Neuronal stem cell (in vitro differentiated cells): Measurements from ENCODE around the gene MTHFD1L.

Experiments used
- DNase-seq: peaks from one replicate; pipeline ENCODE4 v3.0.0-alpha.2; 2013; ENCODE audit warnings: low spot score
- H2AFZ ChIP-seq: one replicate; pipeline ENCODE4 v1.6.1; 2013; ENCODE audit warnings: mild to moderate bottlenecking, low read length, inconsistent platforms
- H2AK5ac ChIP-seq: 2 replicates; pipeline ENCODE4 v1.6.1; 2013; ENCODE audit warnings: low read depth, mild to moderate bottlenecking, inconsistent platforms, low read length, moderate library complexity, mixed read lengths
- H2BK120ac ChIP-seq: 2 replicates; pipeline ENCODE4 v1.6.1; 2013; ENCODE audit warnings: low read depth, mild to moderate bottlenecking, inconsistent platforms, low read length, moderate library complexity, mixed read lengths
- H2BK12ac ChIP-seq: one replicate; pipeline ENCODE4 v1.6.1; 2013; ENCODE audit warnings: low read length, inconsistent platforms
- H2BK15ac ChIP-seq: 2 replicates; pipeline ENCODE4 v1.6.1; 2013; ENCODE audit warnings: mild to moderate bottlenecking, low read length, inconsistent platforms, mixed read lengths
- H2BK5ac ChIP-seq: one replicate; pipeline ENCODE4 v1.6.1; 2013; ENCODE audit warnings: inconsistent platforms, mild to moderate bottlenecking, low read length, moderate library complexity
- H3K14ac ChIP-seq: one replicate; pipeline ENCODE4 v1.6.1; 2013; ENCODE audit warnings: low read length, inconsistent platforms
- H3K18ac ChIP-seq: 2 replicates; pipeline ENCODE4 v1.6.1; 2013; ENCODE audit warnings: low read length, inconsistent platforms
- H3K23ac ChIP-seq: 2 replicates; pipeline ENCODE4 v1.6.1; 2013; ENCODE audit warnings: low read depth, mild to moderate bottlenecking, mixed read lengths, low read length, inconsistent platforms; ENCODE audit not compliant: poor library complexity
- H3K27ac ChIP-seq: replicated peaks from 3 replicates; pipeline ENCODE4 v1.5.1; 2013; ENCODE audit warnings: low read length, inconsistent platforms
- H3K27me3 ChIP-seq, 3 experiments: 2 replicates each; pipeline ENCODE4 v1.6.1; 2013; ENCODE audit warnings: low read length in 3 of 3, mild to moderate bottlenecking in 2 of 3, inconsistent platforms in 1 of 3, low read depth in 1 of 3, mixed read lengths in 1 of 3, moderate library complexity in 1 of 3; ENCODE audit not compliant: control insufficient read depth in 3 of 3, insufficient read depth in 3 of 3
- H3K36me3 ChIP-seq, 2 donors: replicated peaks in 1 of 2; 2 replicates each; pipeline ENCODE4 v1.6.1; 2013; ENCODE audit warnings: low read length in 2 of 2; ENCODE audit not compliant: control insufficient read depth in 2 of 2, insufficient read depth in 2 of 2
- H3K4ac ChIP-seq: 2 replicates; pipeline ENCODE4 v1.6.1; 2013; ENCODE audit warnings: inconsistent platforms, mild to moderate bottlenecking, low read length, moderate library complexity
- H3K4me1 ChIP-seq, 2 donors: 1 replicate in 1 of 2; 2 replicates in 1 of 2; pipeline ENCODE4 v1.6.1; 2013; ENCODE audit warnings: low read length in 2 of 2, low read depth in 1 of 2; ENCODE audit not compliant: control insufficient read depth in 2 of 2, insufficient read depth in 1 of 2
- H3K4me2 ChIP-seq: one replicate; pipeline ENCODE4 v1.6.1; 2013; ENCODE audit warnings: mild to moderate bottlenecking, low read length, inconsistent platforms; ENCODE audit not compliant: insufficient read depth, poor library complexity, severe bottlenecking
- H3K4me3 ChIP-seq, 2 donors: 2 replicates each; pipeline ENCODE4 v1.5.1; 2013; ENCODE audit warnings: low read length in 2 of 2, mild to moderate bottlenecking in 2 of 2, inconsistent platforms in 1 of 2, moderate library complexity in 1 of 2
- H3K79me1 ChIP-seq: one replicate; pipeline ENCODE4 v1.6.1; 2013; ENCODE audit warnings: low read depth, mild to moderate bottlenecking, inconsistent platforms, low read length, moderate library complexity
- H3K9ac ChIP-seq: one replicate; pipeline ENCODE4 v1.6.1; 2013; ENCODE audit warnings: mild to moderate bottlenecking, low read depth, low read length, inconsistent platforms; ENCODE audit not compliant: poor library complexity
- H3K9me3 ChIP-seq, 2 donors: replicated peaks in 1 of 2; 2 replicates each; pipeline versions ENCODE3 to v1.6.1; 2013; ENCODE audit warnings: low read length in 2 of 2, mild to moderate bottlenecking in 2 of 2, inconsistent platforms in 1 of 2, low read depth in 1 of 2, mixed read lengths in 1 of 2, moderate library complexity in 1 of 2; ENCODE audit not compliant: control insufficient read depth in 2 of 2, insufficient read depth in 1 of 2
- H4K8ac ChIP-seq: one replicate; pipeline ENCODE4 v1.6.1; 2013; ENCODE audit warnings: low read depth, mild to moderate bottlenecking, inconsistent platforms, low read length, moderate library complexity
- H4K91ac ChIP-seq: one replicate; pipeline ENCODE4 v1.6.1; 2013; ENCODE audit warnings: low read length, low read depth, mild to moderate bottlenecking, inconsistent platforms; ENCODE audit not compliant: poor library complexity
- WGBS, 2 donors: extraction: QIAGEN DNeasy Blood & Tissue Kit; methylation state at CpG; one replicate each; pipeline ENCODE4 v1.1.7; 2013; ENCODE audit warnings: missing lambda C conversion rate in 2 of 2, mixed read lengths in 1 of 2; ENCODE audit not compliant: insufficient read length in 2 of 2, insufficient replicate concordance in 1 of 2; ENCODE audit errors: extremely low coverage in 2 of 2; 5-methylcytosine and 5-hydroxymethylcytosine counted together

MTHFD1L gene

GRCh38 chr6:150999576-150999975, 134.1 kb downstream of the MTHFD1L start:
- Histone ChIP-seq H4K91ac (no peak overlapping the region), H3K4me2 (no peak overlapping the region), H2BK5ac (no peak overlapping the region), H3K14ac (no peak overlapping the region), H3K79me1 (no peaks in the 10 kb centered on the region), H3K9ac (no peak overlapping the region), H2BK120ac (no peak overlapping the region), H3K4ac (no peak overlapping the region), H3K9me3 (no peaks in the 10 kb centered on the region), H3K23ac (no peak overlapping the region), H4K8ac (no peak overlapping the region), H2BK12ac (no peak overlapping the region), H3K4me3 (no peak overlapping the region), H3K27me3 (no peaks in the 10 kb centered on the region), H3K4me1 (peaks cover 0 to 5% of the 10 kb centered on the region in 2 donors), H2AK5ac (no peak overlapping the region), H3K36me3 (peaks cover 3 to 28% of the 10 kb centered on the region in 2 donors), H2BK15ac (no peak overlapping the region), H3K18ac (no peak overlapping the region), H2AFZ (no peak overlapping the region), H3K27ac (no peak overlapping the region)
- no CpG with 5 or more reads among the region's 6 CpGs for WGBS, 2 donors
- no peak for DNase-seq

GRCh38 chr6:151001387-151002056, 136.0 kb downstream of the MTHFD1L start:
- H3K79me1 ChIP-seq = no peaks in the 10 kb centered on the region
- H3K4me3 ChIP-seq = no peak overlapping the region
- no peak overlapping the region for H4K8ac ChIP-seq
- no peak overlapping the region for H3K4me2 ChIP-seq
- H3K14ac ChIP-seq = no peak overlapping the region
- no peak overlapping the region for H3K18ac ChIP-seq
- no peak overlapping the region for H2AK5ac ChIP-seq
- no CpG with 5 or more reads among the region's 5 CpGs for WGBS, 2 donors
- peaks cover 0 to 16% of the 10 kb centered on the region in 2 donors for H3K36me3 ChIP-seq
- H2BK120ac ChIP-seq = no peak overlapping the region
- no peak overlapping the region for H3K9ac ChIP-seq
- no peak for DNase-seq
- no peaks in the 10 kb centered on the region for H3K9me3 ChIP-seq
- H4K91ac ChIP-seq = no peak overlapping the region
- H2BK12ac ChIP-seq = no peak overlapping the region
- no peak overlapping the region for H3K4ac ChIP-seq
- H3K4me1 ChIP-seq = peaks cover 0 to 7% of the 10 kb centered on the region in 2 donors
- no peak overlapping the region for H2BK5ac ChIP-seq
- H3K23ac ChIP-seq = no peak overlapping the region
- H3K27me3 ChIP-seq = no peaks in the 10 kb centered on the region
- no peak overlapping the region for H3K27ac ChIP-seq
- no peak overlapping the region for H2BK15ac ChIP-seq
- H2AFZ ChIP-seq = no peak overlapping the region

- Histone ChIP-seq H3K4me1 (peaks cover 0 to 7% of the 10 kb centered on the region in 2 donors), H3K79me1 (no peaks in the 10 kb centered on the region), H3K27me3 (no peaks in the 10 kb centered on the region), H3K4ac (no peak overlapping the region), H4K91ac (no peak overlapping the region), H2BK12ac (no peak overlapping the region), H3K4me2 (no peak overlapping the region), H3K27ac (no peak overlapping the region), H3K9me3 (no peaks in the 10 kb centered on the region), H3K14ac (no peak overlapping the region), H3K4me3 (no peak overlapping the region), H4K8ac (no peak overlapping the region), H3K18ac (no peak overlapping the region), H2AFZ (no peak overlapping the region), H3K9ac (no peak overlapping the region), H2BK15ac (no peak overlapping the region), H2BK120ac (no peak overlapping the region), H2BK5ac (no peak overlapping the region), H3K36me3 (peaks cover 0 to 11% of the 10 kb centered on the region in 2 donors), H3K23ac (no peak overlapping the region), H2AK5ac (no peak overlapping the region)
- no peak for DNase-seq
- no CpG with 5 or more reads among the region's 2 CpGs for WGBS, 2 donors
These were observed 136.6 kb downstream of the MTHFD1L start for GRCh38 chr6:151002057-151002450.

- H3K4me1 ChIP-seq = peaks cover 0 to 7% of the 10 kb centered on the region in 2 donors
- peaks cover 0 to 9% of the 10 kb centered on the region in 2 donors for H3K36me3 ChIP-seq
- no peak overlapping the region for H2AK5ac ChIP-seq
- H2BK5ac ChIP-seq = no peak overlapping the region
- no peaks in the 10 kb centered on the region for H3K79me1 ChIP-seq
- no peak for DNase-seq
- no peak overlapping the region for H3K4me3 ChIP-seq
- H3K9ac ChIP-seq = no peak overlapping the region
- H3K27me3 ChIP-seq = no peaks in the 10 kb centered on the region
- H2AFZ ChIP-seq = no peak overlapping the region
- no peak overlapping the region for H3K27ac ChIP-seq
- no peak overlapping the region for H4K8ac ChIP-seq
- no peak overlapping the region for H3K23ac ChIP-seq
- no peak overlapping the region for H2BK12ac ChIP-seq
- H4K91ac ChIP-seq = no peak overlapping the region
- H3K14ac ChIP-seq = no peak overlapping the region
- H2BK120ac ChIP-seq = no peak overlapping the region
- H3K9me3 ChIP-seq = no peaks in the 10 kb centered on the region
- no CpG with 5 or more reads among the region's 17 CpGs for WGBS, 2 donors
- no peak overlapping the region for H2BK15ac ChIP-seq
- no peak overlapping the region for H3K18ac ChIP-seq
- H3K4ac ChIP-seq = no peak overlapping the region
- H3K4me2 ChIP-seq = no peak overlapping the region
These were observed 137.0 kb downstream of the MTHFD1L start for GRCh38 chr6:151002491-151002935.
